ENCODE data around the gene PRKG1.

PRKG1 gene

DNA sequence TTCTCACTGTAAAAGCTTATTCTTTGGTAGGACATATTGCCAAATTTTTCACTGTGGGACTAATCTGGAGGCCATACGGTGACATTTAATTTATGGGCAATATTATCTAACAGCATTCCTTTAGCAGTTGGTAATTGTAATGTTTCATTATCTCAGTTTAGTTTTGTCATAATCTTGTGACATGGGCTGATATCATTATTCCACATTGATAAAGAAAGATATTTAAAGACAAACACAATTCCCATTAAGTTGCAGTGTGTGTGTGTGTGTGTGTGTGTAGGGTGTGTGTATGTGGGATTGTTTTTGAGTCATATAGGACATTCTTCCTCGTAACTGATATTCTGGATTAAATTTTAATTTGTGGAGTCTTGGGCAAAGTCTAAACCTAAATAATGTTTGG lies 238.5 kb downstream of the PRKG1 start:
- no peaks in the 10 kb centered on the region for H4K20me1 ChIP-seq (ENCODE audit: insufficient read depth, low read length)
- no peaks in the 10 kb centered on the region for H3K79me2 ChIP-seq (ENCODE audit: low read length)
- no peaks in the 10 kb centered on the region for H3K4me1 ChIP-seq (ENCODE audit: low read length)
- TF ChIP-seq, protein P1, sequence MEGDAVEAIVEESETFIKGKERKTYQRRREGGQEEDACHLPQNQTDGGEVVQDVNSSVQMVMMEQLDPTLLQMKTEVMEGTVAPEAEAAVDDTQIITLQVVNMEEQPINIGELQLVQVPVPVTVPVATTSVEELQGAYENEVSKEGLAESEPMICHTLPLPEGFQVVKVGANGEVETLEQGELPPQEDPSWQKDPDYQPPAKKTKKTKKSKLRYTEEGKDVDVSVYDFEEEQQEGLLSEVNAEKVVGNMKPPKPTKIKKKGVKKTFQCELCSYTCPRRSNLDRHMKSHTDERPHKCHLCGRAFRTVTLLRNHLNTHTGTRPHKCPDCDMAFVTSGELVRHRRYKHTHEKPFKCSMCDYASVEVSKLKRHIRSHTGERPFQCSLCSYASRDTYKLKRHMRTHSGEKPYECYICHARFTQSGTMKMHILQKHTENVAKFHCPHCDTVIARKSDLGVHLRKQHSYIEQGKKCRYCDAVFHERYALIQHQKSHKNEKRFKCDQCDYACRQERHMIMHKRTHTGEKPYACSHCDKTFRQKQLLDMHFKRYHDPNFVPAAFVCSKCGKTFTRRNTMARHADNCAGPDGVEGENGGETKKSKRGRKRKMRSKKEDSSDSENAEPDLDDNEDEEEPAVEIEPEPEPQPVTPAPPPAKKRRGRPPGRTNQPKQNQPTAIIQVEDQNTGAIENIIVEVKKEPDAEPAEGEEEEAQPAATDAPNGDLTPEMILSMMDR (IDR thresholded peaks at IDR 0.05; ENCODE audit: low read depth, low read length): no peak
- no peak for TF ChIP-seq EZH2phosphoT487 (IDR thresholded peaks at IDR 0.05; ENCODE audit: low read depth)
- H3K27ac ChIP-seq (ENCODE audit: low read length): no peak overlapping the region
- H3K36me3 ChIP-seq (replicated peaks; ENCODE audit: low read depth, low read length): no peaks in the 10 kb centered on the region
- no peak overlapping the region for H3K4me3 ChIP-seq (ENCODE audit: low read length)
- no peak overlapping the region for H3K9ac ChIP-seq (ENCODE audit: low read length)
- no peak overlapping the region for H2AFZ ChIP-seq (ENCODE audit: low read depth, low read length)
- no peaks in the 10 kb centered on the region for H3K9me3 ChIP-seq (ENCODE audit: insufficient read depth, low read length)
- no peaks in the 10 kb centered on the region for H3K27me3 ChIP-seq (ENCODE audit: low read depth, low read length)
- no peak overlapping the region for H3K4me2 ChIP-seq (ENCODE audit: low read length)

DNA sequence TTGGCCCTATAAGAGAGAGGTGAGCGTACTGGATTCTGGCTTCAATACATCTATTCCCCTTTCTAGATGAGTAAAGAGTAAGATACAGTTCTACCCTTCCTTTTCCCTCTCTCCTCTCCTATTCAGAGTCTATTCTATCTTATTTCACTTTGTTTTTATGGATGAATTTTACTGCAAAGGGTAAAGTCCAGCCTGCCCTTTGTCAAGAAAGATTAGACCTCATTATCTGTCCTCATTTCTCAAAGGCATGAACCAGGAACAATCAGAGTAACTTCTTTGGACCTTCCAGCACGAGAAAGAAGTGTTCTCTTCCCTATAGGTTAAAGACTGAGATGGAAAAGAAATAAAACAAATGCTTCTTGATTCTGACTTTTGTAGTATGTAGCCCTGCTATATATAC lies 239.0 kb downstream of the PRKG1 start:
- no peak overlapping the region for H3K27ac ChIP-seq (ENCODE audit: low read length)
- H3K9ac ChIP-seq (ENCODE audit: low read length): no peak overlapping the region
- no peaks in the 10 kb centered on the region for H3K27me3 ChIP-seq (ENCODE audit: low read depth, low read length)
- H3K36me3 ChIP-seq (replicated peaks; ENCODE audit: low read depth, low read length): no peaks in the 10 kb centered on the region
- no peak overlapping the region for H3K4me2 ChIP-seq (ENCODE audit: low read length)
- no peaks in the 10 kb centered on the region for H3K9me3 ChIP-seq (ENCODE audit: insufficient read depth, low read length)
- TF ChIP-seq EZH2phosphoT487 (IDR thresholded peaks at IDR 0.05; ENCODE audit: low read depth): no peak
- TF ChIP-seq, protein P1 (IDR thresholded peaks at IDR 0.05; ENCODE audit: low read depth, low read length): no peak
- H3K79me2 ChIP-seq (ENCODE audit: low read length): no peaks in the 10 kb centered on the region
- no peak overlapping the region for H2AFZ ChIP-seq (ENCODE audit: low read depth, low read length)
- H4K20me1 ChIP-seq (ENCODE audit: insufficient read depth, low read length): no peaks in the 10 kb centered on the region
- no peaks in the 10 kb centered on the region for H3K4me1 ChIP-seq (ENCODE audit: low read length)
- no peak overlapping the region for H3K4me3 ChIP-seq (ENCODE audit: low read length)

GRCh38 chr10:51313773-51314478 lies 239.6 kb downstream of the PRKG1 start:
- Histone ChIP-seq H3K4me2 (ENCODE audit: low read length) (no peak overlapping the region), H3K4me3 (ENCODE audit: low read length) (no peak overlapping the region)
- no peak for TF ChIP-seq EZH2phosphoT487 (IDR thresholded peaks at IDR 0.05; ENCODE audit: low read depth)
- TF ChIP-seq, protein P1 (IDR thresholded peaks at IDR 0.05; ENCODE audit: low read depth, low read length): no peak

DNA sequence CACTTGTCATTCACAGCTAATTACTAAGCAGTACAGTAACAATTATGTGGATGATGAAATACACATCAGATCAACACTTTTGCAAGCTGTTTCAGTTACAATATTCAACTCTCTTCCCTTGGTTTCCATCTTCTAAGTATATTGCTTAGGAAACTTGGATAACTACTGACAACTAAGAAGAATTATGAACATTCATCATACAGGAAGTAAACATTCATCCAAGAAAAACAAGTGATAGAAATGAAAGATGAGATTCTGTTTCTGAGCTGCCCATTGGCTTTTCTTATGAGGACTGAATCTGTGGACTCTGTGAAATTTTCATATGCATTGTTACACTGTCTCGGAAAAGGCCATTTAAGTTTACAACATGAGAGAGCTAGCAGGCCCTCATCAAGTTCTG lies 240.2 kb downstream of the PRKG1 start:
- no peaks in the 10 kb centered on the region for H4K20me1 ChIP-seq (ENCODE audit: insufficient read depth, low read length)
- H3K79me2 ChIP-seq (ENCODE audit: low read length): no peaks in the 10 kb centered on the region
- H3K36me3 ChIP-seq (replicated peaks; ENCODE audit: low read depth, low read length): no peaks in the 10 kb centered on the region
- H2AFZ ChIP-seq (ENCODE audit: low read depth, low read length): no peak overlapping the region
- no peaks in the 10 kb centered on the region for H3K27me3 ChIP-seq (ENCODE audit: low read depth, low read length)
- H3K9ac ChIP-seq (ENCODE audit: low read length): no peak overlapping the region
- H3K4me2 ChIP-seq (ENCODE audit: low read length): no peak overlapping the region
- no peaks in the 10 kb centered on the region for H3K4me1 ChIP-seq (ENCODE audit: low read length)
- no peak overlapping the region for H3K4me3 ChIP-seq (ENCODE audit: low read length)
- H3K9me3 ChIP-seq (ENCODE audit: insufficient read depth, low read length): no peaks in the 10 kb centered on the region
- H3K27ac ChIP-seq (ENCODE audit: low read length): no peak overlapping the region
- TF ChIP-seq EZH2phosphoT487 (IDR thresholded peaks at IDR 0.05; ENCODE audit: low read depth): no peak
- TF ChIP-seq, protein P1 (IDR thresholded peaks at IDR 0.05; ENCODE audit: low read depth, low read length): no peak

More at GRCh38 chr10:51313773-51314478, 239.6 kb downstream of the PRKG1 start:
- no peaks in the 10 kb centered on the region for H3K9me3 ChIP-seq (ENCODE audit: insufficient read depth, low read length)
- no peaks in the 10 kb centered on the region for H3K79me2 ChIP-seq (ENCODE audit: low read length)
- no peak overlapping the region for H3K27ac ChIP-seq (ENCODE audit: low read length)
- no peak overlapping the region for H3K9ac ChIP-seq (ENCODE audit: low read length)
- no peaks in the 10 kb centered on the region for H3K4me1 ChIP-seq (ENCODE audit: low read length)
- H2AFZ ChIP-seq (ENCODE audit: low read depth, low read length): no peak overlapping the region
- H3K36me3 ChIP-seq (replicated peaks; ENCODE audit: low read depth, low read length): no peaks in the 10 kb centered on the region
- H3K27me3 ChIP-seq (ENCODE audit: low read depth, low read length): no peaks in the 10 kb centered on the region
- no peaks in the 10 kb centered on the region for H4K20me1 ChIP-seq (ENCODE audit: insufficient read depth, low read length)

Measured in OCI-LY3 (cell line).